ENCODE measurements around the gene SHISA9. TPM values are rescaled to one million over a fixed set of nuclear protein-coding genes. Genes with fewer than 3 reads are reported as not detected.

Gene SHISA9
- total and polyA plus RNA-seq, 8 donors, result 0.15 to 1.3 (median 0.38) TPM; not detected in 4

DNA sequence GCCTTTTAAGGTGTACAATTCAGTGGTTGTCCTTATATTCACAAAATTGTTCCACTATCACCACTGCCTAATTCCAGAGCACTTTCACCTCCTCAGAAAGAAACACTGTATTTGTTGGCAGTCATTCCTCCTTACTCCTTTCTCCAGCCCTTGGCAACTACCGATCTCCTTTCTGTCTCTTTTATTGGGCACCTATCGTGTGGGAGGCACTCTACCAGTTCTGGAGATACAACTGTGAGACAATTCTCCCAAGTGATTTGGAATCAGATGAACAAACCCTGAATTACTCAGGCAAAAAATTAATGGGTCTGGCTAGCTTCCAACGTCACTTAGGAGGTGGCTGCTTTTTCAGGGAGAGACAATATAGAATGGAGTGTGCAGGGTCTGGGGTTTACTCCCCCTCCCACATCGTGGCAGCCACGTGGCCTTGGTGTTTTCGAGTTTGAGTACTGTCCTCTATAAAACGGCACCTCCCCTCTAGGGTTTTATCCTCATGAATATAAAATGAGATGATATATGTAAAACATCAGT lies 63.9 kb downstream of the SHISA9 start:
- intact Hi-C loops (cut with DNase I; ENCODE audit: low total_unique reads), result no loop called here
- H3K9me3 ChIP-seq, result peaks cover 0 to 15% (median 7%) of the 10 kb centered on the region in 4 donors
- H3K4me3 ChIP-seq, result no peak overlapping the region
- no peak for TF ChIP-seq POLR2AphosphoS5 (IDR thresholded peaks at IDR 0.05)
- TF ChIP-seq EP300 (IDR thresholded peaks at IDR 0.05), result no peak
- TF ChIP-seq, protein P1, sequence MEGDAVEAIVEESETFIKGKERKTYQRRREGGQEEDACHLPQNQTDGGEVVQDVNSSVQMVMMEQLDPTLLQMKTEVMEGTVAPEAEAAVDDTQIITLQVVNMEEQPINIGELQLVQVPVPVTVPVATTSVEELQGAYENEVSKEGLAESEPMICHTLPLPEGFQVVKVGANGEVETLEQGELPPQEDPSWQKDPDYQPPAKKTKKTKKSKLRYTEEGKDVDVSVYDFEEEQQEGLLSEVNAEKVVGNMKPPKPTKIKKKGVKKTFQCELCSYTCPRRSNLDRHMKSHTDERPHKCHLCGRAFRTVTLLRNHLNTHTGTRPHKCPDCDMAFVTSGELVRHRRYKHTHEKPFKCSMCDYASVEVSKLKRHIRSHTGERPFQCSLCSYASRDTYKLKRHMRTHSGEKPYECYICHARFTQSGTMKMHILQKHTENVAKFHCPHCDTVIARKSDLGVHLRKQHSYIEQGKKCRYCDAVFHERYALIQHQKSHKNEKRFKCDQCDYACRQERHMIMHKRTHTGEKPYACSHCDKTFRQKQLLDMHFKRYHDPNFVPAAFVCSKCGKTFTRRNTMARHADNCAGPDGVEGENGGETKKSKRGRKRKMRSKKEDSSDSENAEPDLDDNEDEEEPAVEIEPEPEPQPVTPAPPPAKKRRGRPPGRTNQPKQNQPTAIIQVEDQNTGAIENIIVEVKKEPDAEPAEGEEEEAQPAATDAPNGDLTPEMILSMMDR (IDR thresholded peaks at IDR 0.05), result no peak
- no peak for TF ChIP-seq POLR2A (IDR thresholded peaks at IDR 0.05)
- 68 to 72% (median 69%) methylated on average over 7 of the region's 7 CpGs for WGBS, 5 donors
- peaks cover 0 to 6% (median 0%) of the 10 kb centered on the region in 3 donors for H3K27me3 ChIP-seq
- no peak overlapping the region for H3K27ac ChIP-seq
- no peak for DNase-seq
- H3K36me3 ChIP-seq, result no peaks in the 10 kb centered on the region
- no peaks in the 10 kb centered on the region for H3K4me1 ChIP-seq

DNA sequence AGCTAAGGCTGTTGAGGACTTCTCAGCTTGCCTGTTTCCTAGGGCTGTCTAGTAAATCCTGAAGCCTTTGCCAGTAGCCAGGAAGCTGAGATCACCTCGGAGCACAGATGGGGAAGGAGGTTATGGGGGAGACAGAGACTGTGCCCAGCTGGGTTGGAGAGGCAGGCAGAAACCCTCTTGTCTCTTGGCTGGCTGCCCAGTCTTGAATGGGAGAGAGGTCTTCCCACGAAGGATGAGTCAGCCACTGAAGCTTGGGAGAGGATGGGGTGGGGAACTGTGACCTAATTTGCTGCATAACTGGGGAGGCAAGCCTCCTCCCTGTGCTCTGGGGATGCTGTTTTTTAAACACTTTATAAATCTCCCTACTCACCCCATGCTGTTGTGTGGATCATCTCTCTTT lies 69.8 kb downstream of the SHISA9 start:
- Histone ChIP-seq H3K4me3 (no peak overlapping the region), H3K36me3 (no peaks in the 10 kb centered on the region), H3K4me1 (no peaks in the 10 kb centered on the region), H3K27ac (no peak overlapping the region), H3K9me3 (no peaks in the 10 kb centered on the region), H3K27me3 (peaks cover 0 to 7% (median 0%) of the 10 kb centered on the region in 3 donors)
- DNase-seq, result peak; percentile 26 to 53
- no peak for TF ChIP-seq EP300 (IDR thresholded peaks at IDR 0.05)
- no peak for TF ChIP-seq POLR2A (IDR thresholded peaks at IDR 0.05)
- TF ChIP-seq, protein P1 (IDR thresholded peaks at IDR 0.05), result no peak
- TF ChIP-seq POLR2AphosphoS5 (IDR thresholded peaks at IDR 0.05), result no peak
- intact Hi-C loops (cut with DNase I; ENCODE audit: low total_unique reads), result no loop called here
- WGBS, 5 donors, result 13 to 23% (median 22%) methylated on average over 2 of the region's 2 CpGs

DNA sequence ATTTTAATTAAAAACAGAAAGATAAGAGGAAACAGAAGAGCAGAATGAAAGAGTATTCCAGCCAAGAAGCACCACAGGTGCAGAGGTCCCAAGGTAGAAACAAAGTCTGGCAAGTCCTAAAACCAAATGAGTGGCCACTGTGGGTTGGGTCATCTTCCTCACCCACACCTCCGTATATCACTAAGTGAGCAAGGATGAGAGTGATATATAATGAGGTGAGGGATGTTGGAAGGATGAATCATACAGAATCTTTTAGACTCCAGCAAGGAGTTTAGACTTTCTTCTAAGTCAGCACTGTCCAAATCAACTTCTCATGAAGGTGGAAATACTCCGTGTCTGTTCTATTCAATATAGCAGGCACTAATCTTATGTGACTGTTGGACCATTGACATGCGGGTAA lies 70.8 kb downstream of the SHISA9 start:
- Histone ChIP-seq H3K4me1 (no peaks in the 10 kb centered on the region), H3K9me3 (no peaks in the 10 kb centered on the region), H3K36me3 (no peaks in the 10 kb centered on the region), H3K4me3 (no peak overlapping the region), H3K27ac (no peak overlapping the region), H3K27me3 (peaks cover 0 to 5% (median 0%) of the 10 kb centered on the region in 3 donors)
- intact Hi-C loops (cut with DNase I; ENCODE audit: low total_unique reads), result no loop called here
- 90 to 96% (median 95%) methylated on average over 3 of the region's 3 CpGs for WGBS, 5 donors
- DNase-seq, result no peak
- no peak for TF ChIP-seq POLR2A (IDR thresholded peaks at IDR 0.05)
- TF ChIP-seq, protein P1 (IDR thresholded peaks at IDR 0.05), result no peak
- no peak for TF ChIP-seq POLR2AphosphoS5 (IDR thresholded peaks at IDR 0.05)
- TF ChIP-seq EP300 (IDR thresholded peaks at IDR 0.05), result no peak

DNA sequence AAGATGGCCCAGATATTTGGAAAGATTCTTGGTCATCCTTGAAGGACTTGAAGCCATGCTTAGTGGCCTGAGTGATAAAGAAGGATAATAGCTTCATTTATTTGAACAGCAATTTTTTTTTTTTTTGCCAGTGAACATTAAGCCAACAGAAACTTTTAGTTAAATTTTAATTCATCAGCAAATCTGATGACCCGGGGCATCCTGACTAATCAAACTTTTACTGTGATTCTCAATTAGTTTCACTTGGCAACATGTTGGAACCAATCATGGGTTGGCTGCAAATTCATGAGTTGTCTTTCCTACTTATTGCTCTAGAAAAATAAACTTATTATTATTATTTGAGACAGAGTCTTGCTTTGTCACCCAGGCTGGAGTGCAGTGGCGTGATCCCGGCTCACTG lies 74.4 kb downstream of the SHISA9 start:
- H3K27me3 ChIP-seq, result peaks cover 0 to 5% (median 0%) of the 10 kb centered on the region in 3 donors
- H3K9me3 ChIP-seq, result peaks cover 0 to 2% (median 0%) of the 10 kb centered on the region in 4 donors
- no peak for TF ChIP-seq POLR2A (IDR thresholded peaks at IDR 0.05)
- TF ChIP-seq, protein P1 (IDR thresholded peaks at IDR 0.05), result no peak
- no peak for TF ChIP-seq POLR2AphosphoS5 (IDR thresholded peaks at IDR 0.05)
- TF ChIP-seq EP300 (IDR thresholded peaks at IDR 0.05), result no peak
- H3K36me3 ChIP-seq, result no peaks in the 10 kb centered on the region
- 84 to 91% (median 86%) methylated on average over 3 of the region's 3 CpGs for WGBS, 5 donors
- H3K4me3 ChIP-seq, result no peak overlapping the region
- no peaks in the 10 kb centered on the region for H3K4me1 ChIP-seq
- intact Hi-C loops (cut with DNase I; ENCODE audit: low total_unique reads), result no loop called here
- H3K27ac ChIP-seq, result no peak overlapping the region
- DNase-seq, result no peak

Measured in stomach (tissue), 9 donors.